C4-2B (cell line): ENCODE results near the gene PXN.

Experiments
- CTCF ChIP-seq: fragments of 450-650 bp; conservative IDR thresholded peaks from 2 replicates; pipeline ENCODE4 v1.5.1; 2017; ENCODE audit warnings: mild to moderate bottlenecking
- ZFX ChIP-seq: fragments of 450-650 bp; IDR thresholded peaks from 2 replicates; pipeline ENCODE4 v1.6.1; 2017

GRCh38 chr12:120211243-120211903, 54.2 kb downstream of the PXN start:
- TF ChIP-seq CTCF: no peak
- TF ChIP-seq ZFX: no peak
